Measurements from ENCODE around the gene GSK3A.
A peak's percentile ranks its signal among the peaks of the same experiment; 100 is the strongest.

GSK3A gene

GRCh38 chr19:42280815-42281145 is 38.4 kb upstream of the GSK3A start:
- peak in 2 of 6 experiments; percentile 42 to 46 for DNase-seq

GRCh38 chr19:42279902-42280814 is 37.8 kb upstream of the GSK3A start:
- peak; percentile 76 to 86 (median 82) for DNase-seq

- no peak for DNase-seq
Measured at GRCh38 chr19:42279155-42279901, 36.9 kb upstream of the GSK3A start.

- no peak for DNase-seq
Measured at GRCh38 chr19:42278452-42279154, 36.2 kb upstream of the GSK3A start.

- DNase-seq = no peak
Measured at GRCh38 chr19:42277821-42278451, 35.5 kb upstream of the GSK3A start.

GRCh38 chr19:42276821-42277220 is 34.4 kb upstream of the GSK3A start:
- DNase-seq = no peak

- no peak for DNase-seq
Measured at GRCh38 chr19:42276284-42276683, 33.9 kb upstream of the GSK3A start.

- DNase-seq = no peak
Measured at GRCh38 chr19:42275517-42275916, 33.1 kb upstream of the GSK3A start.

- DNase-seq = no peak
Measured at GRCh38 chr19:42275103-42275502, 32.7 kb upstream of the GSK3A start.

GRCh38 chr19:42274065-42274682 is 31.8 kb upstream of the GSK3A start:
- no peak for DNase-seq

- DNase-seq = no peak
Measured at GRCh38 chr19:42273407-42274064, 31.1 kb upstream of the GSK3A start.

GRCh38 chr19:42272989-42273406 is 30.6 kb upstream of the GSK3A start:
- DNase-seq = no peak

- no peak for DNase-seq
Measured at GRCh38 chr19:42272535-42272897, 30.1 kb upstream of the GSK3A start.

- no peak for DNase-seq
Measured at GRCh38 chr19:42271861-42272534, 29.6 kb upstream of the GSK3A start.

GRCh38 chr19:42271045-42271419 is 28.6 kb upstream of the GSK3A start:
- no peak for DNase-seq

- DNase-seq = peak; percentile 55 to 71 (median 58)
Measured at GRCh38 chr19:42270346-42271044, 28.1 kb upstream of the GSK3A start.

- peak in 3 of 6 experiments; percentile 16 to 59 (median 38) for DNase-seq
Measured at GRCh38 chr19:42269478-42270345, 27.3 kb upstream of the GSK3A start.

- DNase-seq = peak; percentile 99 to 100 (median 99)
Measured at GRCh38 chr19:42268704-42269477, 26.5 kb upstream of the GSK3A start, which contains the start of gene CIC. Gene CIC (plus strand): TSS chr19:42269252. CDS start chr19:42271784, 2,532 bp downstream.

All from stimulated activated naive CD4-positive, alpha-beta T cell (primary cell).